ENCODE data around the gene KLK4.

The KLK4 gene

GRCh38 chr19:50932690-50933083 is 21.5 kb upstream of the KLK4 start:
- TF ChIP-seq EGR1 (IDR thresholded peaks at IDR 0.05) (no peak), CEBPB (IDR thresholded peaks at IDR 0.05) (no peak), MAX (IDR thresholded peaks at IDR 0.05) (no peak), EP300 (IDR thresholded peaks at IDR 0.05; ENCODE audit: borderline replicate concordance) (no peak), TCF12 (IDR thresholded peaks at IDR 0.05; ENCODE audit: low read depth) (no peak), USF1 (IDR thresholded peaks at IDR 0.05) (no peak), TEAD4 (IDR thresholded peaks at IDR 0.05) (no peak), FOXM1 (IDR thresholded peaks at IDR 0.05; ENCODE audit: borderline replicate concordance, low read depth) (no peak), TAF1 (IDR thresholded peaks at IDR 0.05; ENCODE audit: low read depth) (no peak), NFIC (IDR thresholded peaks at IDR 0.05) (no peak), REST (IDR thresholded peaks at IDR 0.05; ENCODE audit: low read depth) (no peak), RAD21 (IDR thresholded peaks at IDR 0.05; ENCODE audit: low read depth) (no peak), ZBTB7A (IDR thresholded peaks at IDR 0.05; ENCODE audit: low read depth) (no peak), YY1 (IDR thresholded peaks at IDR 0.05; ENCODE audit: low read depth) (no peak), CREB1 (IDR thresholded peaks at IDR 0.05; ENCODE audit: low read depth) (no peak)

- TF ChIP-seq EP300 (IDR thresholded peaks at IDR 0.05; ENCODE audit: borderline replicate concordance), result no peak
- TF ChIP-seq MAX (IDR thresholded peaks at IDR 0.05), result no peak
- TF ChIP-seq TAF1 (IDR thresholded peaks at IDR 0.05; ENCODE audit: low read depth), result no peak
- TF ChIP-seq NFIC (IDR thresholded peaks at IDR 0.05), result no peak
- TF ChIP-seq CEBPB (IDR thresholded peaks at IDR 0.05), result no peak
- no peak for TF ChIP-seq REST (IDR thresholded peaks at IDR 0.05; ENCODE audit: low read depth)
- TF ChIP-seq USF1 (IDR thresholded peaks at IDR 0.05), result no peak
- no peak for TF ChIP-seq CREB1 (IDR thresholded peaks at IDR 0.05; ENCODE audit: low read depth)
Observed at GRCh38 chr19:50932018-50932689, 21.0 kb upstream of the KLK4 start.

GRCh38 chr19:50931023-50931422 is 19.8 kb upstream of the KLK4 start:
- TF ChIP-seq ZBTB7A (IDR thresholded peaks at IDR 0.05; ENCODE audit: low read depth), result no peak
- no peak for TF ChIP-seq USF1 (IDR thresholded peaks at IDR 0.05)
- no peak for TF ChIP-seq CREB1 (IDR thresholded peaks at IDR 0.05; ENCODE audit: low read depth)
- TF ChIP-seq NFIC (IDR thresholded peaks at IDR 0.05), result no peak
- TF ChIP-seq FOXM1 (IDR thresholded peaks at IDR 0.05; ENCODE audit: borderline replicate concordance, low read depth), result no peak
- no peak for TF ChIP-seq TAF1 (IDR thresholded peaks at IDR 0.05; ENCODE audit: low read depth)
- TF ChIP-seq MAX (IDR thresholded peaks at IDR 0.05), result no peak

- TF ChIP-seq USF1 (IDR thresholded peaks at IDR 0.05) (no peak), MAX (IDR thresholded peaks at IDR 0.05) (no peak), RAD21 (IDR thresholded peaks at IDR 0.05; ENCODE audit: low read depth) (no peak), EP300 (IDR thresholded peaks at IDR 0.05; ENCODE audit: borderline replicate concordance) (no peak), TCF12 (IDR thresholded peaks at IDR 0.05; ENCODE audit: low read depth) (no peak), ZBTB7A (IDR thresholded peaks at IDR 0.05; ENCODE audit: low read depth) (no peak), TAF1 (IDR thresholded peaks at IDR 0.05; ENCODE audit: low read depth) (no peak), CREB1 (IDR thresholded peaks at IDR 0.05; ENCODE audit: low read depth) (no peak)
Observed at GRCh38 chr19:50928831-50929230, 17.6 kb upstream of the KLK4 start.

- TF ChIP-seq REST (IDR thresholded peaks at IDR 0.05; ENCODE audit: low read depth) (no peak), MAX (IDR thresholded peaks at IDR 0.05) (no peak), CEBPB (IDR thresholded peaks at IDR 0.05) (no peak), EP300 (IDR thresholded peaks at IDR 0.05; ENCODE audit: borderline replicate concordance) (no peak), YY1 (IDR thresholded peaks at IDR 0.05; ENCODE audit: low read depth) (no peak), FOXM1 (IDR thresholded peaks at IDR 0.05; ENCODE audit: borderline replicate concordance, low read depth) (no peak)
Observed at GRCh38 chr19:50926144-50926543, 14.9 kb upstream of the KLK4 start.

Data from Ishikawa (cell line).